Fibroblast of the aortic adventitia (primary cell): ENCODE measurements around the gene DIP2C. TPM values are rescaled to one million over a fixed set of nuclear protein-coding genes. Genes with fewer than 3 reads are reported as not detected.
"Not testable (repeated sequence)": the region's sequence is repeated elsewhere in the genome, so short reads cannot be mapped to it uniquely, and the experiment has no call there.

Experiments used
- DNase-seq: peaks from one replicate; pipeline ENCODE4 v3.0.0-alpha.2; 2010; ENCODE audit warnings: low read depth
- H3K4me3 ChIP-seq: 2 replicates; pipeline ENCODE4 v1.5.1; 2011; ENCODE audit warnings: low read depth, mild to moderate bottlenecking, control low read depth, low read length, moderate library complexity
- total RNA-seq: library from RNA; depleted of rRNA; stranded (reverse); fragments of >200 nt; gene quantifications from 2 replicates; pipeline ENCODE4 v1.2.3, GENCODE V29; 2012; ENCODE audit warnings: low replicate concordance
- TF ChIP-seq, protein P1 (sequence below): IDR thresholded peaks from 2 replicates; pipeline ENCODE4 v1.5.1; 2011; ENCODE audit warnings: mild to moderate bottlenecking, low read length, control low read depth, inconsistent platforms; ENCODE audit not compliant: insufficient read depth

The DIP2C gene
- total RNA-seq, 1 donor: 15.7 TPM

DNA sequence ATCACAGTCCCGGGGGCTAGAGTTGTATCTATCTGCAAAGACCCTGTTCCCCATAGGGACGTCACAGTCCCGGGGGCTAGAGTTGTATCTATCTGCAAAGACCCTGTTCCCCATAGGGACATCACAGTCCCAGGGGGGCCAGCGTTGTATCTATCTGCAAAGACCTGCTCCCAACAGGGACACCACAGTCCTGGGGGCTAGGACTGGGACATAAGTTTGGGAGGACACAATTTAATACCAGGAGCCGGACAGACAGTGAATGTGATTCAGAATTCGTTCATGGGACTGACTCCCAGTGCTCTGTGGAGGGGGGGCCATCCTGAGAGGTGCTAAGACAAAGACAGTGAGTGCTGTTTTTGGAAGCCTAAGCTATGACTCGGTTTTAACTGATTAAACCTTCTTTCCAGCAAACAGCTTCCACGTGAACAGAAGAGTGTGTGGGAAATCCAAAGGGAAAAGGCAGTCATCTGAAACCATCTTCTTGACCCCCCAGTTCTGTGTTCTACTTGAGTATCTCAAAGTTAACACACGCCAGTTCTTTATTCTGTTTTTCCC, 153.0 kb downstream of the DIP2C start:
- TF ChIP-seq, protein P1, sequence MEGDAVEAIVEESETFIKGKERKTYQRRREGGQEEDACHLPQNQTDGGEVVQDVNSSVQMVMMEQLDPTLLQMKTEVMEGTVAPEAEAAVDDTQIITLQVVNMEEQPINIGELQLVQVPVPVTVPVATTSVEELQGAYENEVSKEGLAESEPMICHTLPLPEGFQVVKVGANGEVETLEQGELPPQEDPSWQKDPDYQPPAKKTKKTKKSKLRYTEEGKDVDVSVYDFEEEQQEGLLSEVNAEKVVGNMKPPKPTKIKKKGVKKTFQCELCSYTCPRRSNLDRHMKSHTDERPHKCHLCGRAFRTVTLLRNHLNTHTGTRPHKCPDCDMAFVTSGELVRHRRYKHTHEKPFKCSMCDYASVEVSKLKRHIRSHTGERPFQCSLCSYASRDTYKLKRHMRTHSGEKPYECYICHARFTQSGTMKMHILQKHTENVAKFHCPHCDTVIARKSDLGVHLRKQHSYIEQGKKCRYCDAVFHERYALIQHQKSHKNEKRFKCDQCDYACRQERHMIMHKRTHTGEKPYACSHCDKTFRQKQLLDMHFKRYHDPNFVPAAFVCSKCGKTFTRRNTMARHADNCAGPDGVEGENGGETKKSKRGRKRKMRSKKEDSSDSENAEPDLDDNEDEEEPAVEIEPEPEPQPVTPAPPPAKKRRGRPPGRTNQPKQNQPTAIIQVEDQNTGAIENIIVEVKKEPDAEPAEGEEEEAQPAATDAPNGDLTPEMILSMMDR: no peak
- DNase-seq: peak; percentile 41
- H3K4me3 ChIP-seq: no peak overlapping the region

- TF ChIP-seq, protein P1: no peak
- no peak for DNase-seq
- H3K4me3 ChIP-seq: no peak overlapping the region
These were observed 153.5 kb downstream of the DIP2C start for GRCh38 chr10:535952-536351.

DNA sequence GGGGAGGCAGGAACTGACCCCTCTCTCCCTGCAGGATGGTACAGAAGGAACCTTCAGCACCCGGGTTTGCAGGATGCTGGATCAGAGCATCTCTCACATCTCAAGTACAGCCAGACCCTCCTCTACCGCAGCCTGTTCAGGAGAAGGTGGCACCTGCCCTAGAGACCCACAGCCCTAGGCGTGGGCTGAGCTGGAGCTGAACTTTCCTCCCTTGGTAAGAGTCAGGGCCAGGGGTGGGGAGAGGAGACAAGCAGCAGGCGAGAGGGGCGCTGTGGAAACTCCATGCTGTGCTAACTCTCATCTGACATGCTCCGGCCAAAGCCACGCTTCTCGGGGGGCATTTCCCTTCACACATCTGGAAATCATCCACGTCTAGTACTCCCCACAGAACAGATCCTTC, 154.4 kb downstream of the DIP2C start:
- no peak for DNase-seq
- TF ChIP-seq, protein P1: no peak

GRCh38 chr10:534047-534566, 155.4 kb downstream of the DIP2C start:
- DNase-seq: no peak
- TF ChIP-seq, protein P1: no peak
- H3K4me3 ChIP-seq: no peak overlapping the region

More for the DNA sequence above, 154.4 kb downstream of the DIP2C start:
- H3K4me3 ChIP-seq: no peak overlapping the region

DNA sequence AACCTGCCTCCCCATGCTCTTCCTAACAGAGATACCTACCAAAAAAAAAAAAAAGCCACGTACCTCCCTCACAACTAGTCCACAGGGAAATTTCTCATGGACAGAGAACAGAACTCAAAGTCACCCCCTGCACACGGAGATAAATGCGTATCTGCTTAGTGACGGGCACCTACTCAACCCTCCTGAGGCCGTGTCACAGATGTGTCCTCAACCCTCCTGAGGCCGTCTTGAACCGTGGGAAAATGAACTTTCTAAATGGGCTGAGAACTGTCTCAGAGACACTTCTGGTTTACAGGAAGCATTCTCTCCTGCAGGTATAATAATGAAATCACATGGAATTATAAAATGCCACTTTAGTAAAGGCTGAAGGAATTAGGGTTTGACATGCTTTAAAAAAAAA, 155.9 kb downstream of the DIP2C start:
- no peak for DNase-seq
- TF ChIP-seq, protein P1: no peak
- no peak overlapping the region for H3K4me3 ChIP-seq

GRCh38 chr10:533186-533585, 156.3 kb downstream of the DIP2C start:
- TF ChIP-seq, protein P1: no peak
- DNase-seq: no peak
- H3K4me3 ChIP-seq: no peak overlapping the region

DNA sequence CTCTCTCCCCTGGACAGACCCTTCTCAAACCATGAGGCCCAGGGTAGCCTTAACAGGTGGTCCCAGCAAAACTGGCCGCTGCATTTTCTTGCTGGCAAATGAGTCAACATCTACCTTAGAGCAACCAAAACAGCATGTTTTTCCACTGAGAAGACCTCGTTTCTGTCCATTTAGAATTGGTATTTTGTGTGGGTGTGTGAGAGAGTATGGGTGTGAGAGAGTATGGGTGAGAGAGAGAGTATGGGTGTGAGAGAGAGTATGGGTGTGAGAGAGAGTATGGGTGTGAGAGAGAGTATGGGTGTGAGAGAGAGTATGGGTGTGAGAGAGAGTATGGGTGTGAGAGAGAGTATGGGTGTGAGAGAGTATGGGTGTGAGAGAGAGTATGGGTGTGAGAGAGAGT, 157.1 kb downstream of the DIP2C start:
- H3K4me3 ChIP-seq, DNase-seq: not testable (repeated sequence)
